Mesenchymal stem cell (in vitro differentiated cells and primary cell): Measurements from ENCODE around the gene TMEM200C. TPM values are rescaled to one million over a fixed set of nuclear protein-coding genes. Genes with fewer than 3 reads are reported as not detected.

Experiments
- DNase-seq: peaks from one replicate; pipeline ENCODE4 v3.0.0-alpha.2; 2013
- H2AFZ ChIP-seq: one replicate; pipeline ENCODE4 v1.6.1; 2013; ENCODE audit warnings: low read depth, mild to moderate bottlenecking, control low read depth, inconsistent platforms, low read length, moderate library complexity
- H2AK5ac ChIP-seq: 2 replicates; pipeline ENCODE4 v1.6.1; 2013; ENCODE audit warnings: low read length, moderate library complexity, mild to moderate bottlenecking, inconsistent platforms; ENCODE audit not compliant: severe bottlenecking
- H2BK120ac ChIP-seq: one replicate; pipeline ENCODE4 v1.6.1; 2013; ENCODE audit warnings: low read depth, mild to moderate bottlenecking, inconsistent platforms, low read length, moderate library complexity
- H2BK12ac ChIP-seq, 2 experiments: one replicate each; pipeline ENCODE4 v1.6.1; 2013; ENCODE audit warnings: inconsistent platforms in 2 of 2, low read length in 2 of 2, mild to moderate bottlenecking in 2 of 2, moderate library complexity in 2 of 2, control low read depth in 1 of 2
- H2BK15ac ChIP-seq: one replicate; pipeline ENCODE4 v1.6.1; 2013; ENCODE audit warnings: mild to moderate bottlenecking, low read depth, inconsistent platforms; ENCODE audit not compliant: poor library complexity, severe bottlenecking
- H2BK5ac ChIP-seq: 2 replicates; pipeline ENCODE4 v1.6.1; 2013; ENCODE audit warnings: low read depth, mild to moderate bottlenecking, low read length, control low read depth, inconsistent platforms; ENCODE audit not compliant: poor library complexity, severe bottlenecking
- H3K14ac ChIP-seq, 2 experiments: one replicate each; pipeline ENCODE4 v1.6.1; 2013; ENCODE audit warnings: inconsistent platforms in 2 of 2, low read length in 2 of 2, control low read depth in 1 of 2, mild to moderate bottlenecking in 1 of 2, moderate library complexity in 1 of 2
- H3K18ac ChIP-seq, 2 experiments: one replicate each; pipeline ENCODE4 v1.6.1; 2013; ENCODE audit warnings: inconsistent platforms in 2 of 2, low read length in 2 of 2, control low read depth in 1 of 2, low read depth in 1 of 2, mild to moderate bottlenecking in 1 of 2
- H3K23ac ChIP-seq, 2 experiments: one replicate each; pipeline ENCODE4 v1.6.1; 2013; ENCODE audit warnings: inconsistent platforms in 2 of 2, low read length in 2 of 2, mild to moderate bottlenecking in 2 of 2, moderate library complexity in 2 of 2, control low read depth in 1 of 2
- H3K27ac ChIP-seq: 2 replicates; pipeline ENCODE4 v1.5.1; 2013; ENCODE audit warnings: mild to moderate bottlenecking, moderate library complexity, low read length, control low read depth, inconsistent platforms; ENCODE audit not compliant: poor library complexity, severe bottlenecking
- H3K27me3 ChIP-seq, 2 experiments: 2 replicates each; pipeline versions ENCODE4 v1.6.1 to v1.7.0; 2013; ENCODE audit warnings: low read length in 2 of 2, mild to moderate bottlenecking in 2 of 2, moderate library complexity in 2 of 2, control low read depth in 1 of 2, inconsistent platforms in 1 of 2; ENCODE audit not compliant: control insufficient read depth in 1 of 2, insufficient read depth in 1 of 2
- H3K36me3 ChIP-seq, 2 experiments: 2 replicates each; pipeline versions ENCODE4 v1.6.1 to v1.7.0; 2013; ENCODE audit warnings: low read length in 2 of 2, control low read depth in 1 of 2, inconsistent platforms in 1 of 2, low read depth in 1 of 2, mild to moderate bottlenecking in 1 of 2; ENCODE audit not compliant: insufficient read depth in 2 of 2, control insufficient read depth in 1 of 2
- H3K4ac ChIP-seq, 2 experiments: one replicate each; pipeline ENCODE4 v1.6.1; 2013; ENCODE audit warnings: inconsistent platforms in 2 of 2, low read length in 2 of 2, mild to moderate bottlenecking in 2 of 2, moderate library complexity in 2 of 2, control low read depth in 1 of 2, low read depth in 1 of 2
- H3K4me1 ChIP-seq: 2 replicates; pipeline ENCODE4 v1.6.1; 2013; ENCODE audit warnings: low read depth, low read length, control low read depth; ENCODE audit not compliant: control insufficient read depth, insufficient read depth
- H3K4me2 ChIP-seq: 2 replicates; pipeline ENCODE4 v1.6.1; 2013; ENCODE audit warnings: low read length, mild to moderate bottlenecking, inconsistent platforms; ENCODE audit not compliant: poor library complexity, severe bottlenecking
- H3K4me3 ChIP-seq, 2 experiments: 2 replicates each; pipeline versions ENCODE4 v1.5.1 to v1.7.0; 2013; ENCODE audit warnings: low read length in 2 of 2, mild to moderate bottlenecking in 2 of 2, control low read depth in 1 of 2, low read depth in 1 of 2; ENCODE audit not compliant: insufficient read depth in 1 of 2
- H3K79me1 ChIP-seq: replicated peaks from 2 replicates; pipeline ENCODE4 v1.6.1; 2013; ENCODE audit warnings: mild to moderate bottlenecking, control low read depth, low read length, inconsistent platforms; ENCODE audit not compliant: poor library complexity, severe bottlenecking
- H3K9ac ChIP-seq: 2 replicates; pipeline ENCODE4 v1.7.0; 2013; ENCODE audit warnings: mild to moderate bottlenecking, low read length, moderate library complexity
- H3K9me3 ChIP-seq: 2 replicates; pipeline ENCODE4 v1.7.0; 2013; ENCODE audit warnings: mild to moderate bottlenecking, low read length; ENCODE audit not compliant: control insufficient read depth
- H4K8ac ChIP-seq: one replicate; pipeline ENCODE4 v1.6.1; 2013; ENCODE audit warnings: inconsistent platforms, mild to moderate bottlenecking, low read length, moderate library complexity
- H4K91ac ChIP-seq: one replicate; pipeline ENCODE4 v1.6.1; 2013; ENCODE audit warnings: mild to moderate bottlenecking, low read length, inconsistent platforms
- WGBS: methylation state at CpG from one replicate; pipeline ENCODE4 v1.1.7; 2013; ENCODE audit warnings: mixed read lengths; 5-methylcytosine and 5-hydroxymethylcytosine counted together
- small RNA-seq: library from polyadenylated mRNA; stranded (forward); fragments of <200 nt; extraction: miRNeasy Mini kit (QIAGEN cat#:217004); gene quantifications from one replicate; pipeline ENCODE3, GENCODE V24; 2013; ENCODE audit warnings: low read depth

The TMEM200C gene

DNA sequence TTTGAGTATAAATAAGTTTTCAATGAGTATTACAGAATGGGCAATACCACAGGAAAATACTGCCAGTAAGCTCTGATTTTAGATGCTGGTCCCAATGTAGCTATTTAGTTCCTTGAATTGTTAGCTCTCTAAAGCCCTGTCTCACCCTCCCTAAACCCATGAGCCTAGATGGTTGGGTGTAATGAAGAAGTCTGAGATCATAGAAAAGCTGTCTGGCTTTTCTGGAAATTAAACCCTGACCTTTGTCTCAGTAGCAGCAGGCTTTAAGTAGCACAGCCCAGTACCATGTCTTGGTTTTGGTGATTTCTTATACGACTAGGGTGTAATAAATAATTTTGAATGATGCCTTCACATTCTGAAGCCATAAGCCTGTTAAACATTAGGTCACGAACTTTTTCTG is 55.3 kb downstream of the TMEM200C start:
- Histone ChIP-seq H3K27ac (no peak overlapping the region), H3K18ac (no peak overlapping the region), H3K4me1 (no peaks in the 10 kb centered on the region), H3K36me3 (no peaks in the 10 kb centered on the region), H2AFZ (no peak overlapping the region), H4K8ac (no peak overlapping the region), H3K4ac (no peak overlapping the region), H2AK5ac (no peak overlapping the region), H4K91ac (no peak overlapping the region), H2BK15ac (no peak overlapping the region), H3K14ac (no peak overlapping the region), H2BK120ac (no peak overlapping the region), H3K9me3 (no peaks in the 10 kb centered on the region), H3K4me3 (no peak overlapping the region), H3K9ac (no peak overlapping the region), H3K23ac (no peak overlapping the region), H3K79me1 (no peaks in the 10 kb centered on the region), H3K27me3 (peaks cover 0 to 11% of the 10 kb centered on the region in 2 experiments), H2BK12ac (no peak overlapping the region), H2BK5ac (no peak overlapping the region), H3K4me2 (no peak overlapping the region)
- 56% methylated on average over 2 of the region's 2 CpGs for WGBS
- no peak for DNase-seq

DNA sequence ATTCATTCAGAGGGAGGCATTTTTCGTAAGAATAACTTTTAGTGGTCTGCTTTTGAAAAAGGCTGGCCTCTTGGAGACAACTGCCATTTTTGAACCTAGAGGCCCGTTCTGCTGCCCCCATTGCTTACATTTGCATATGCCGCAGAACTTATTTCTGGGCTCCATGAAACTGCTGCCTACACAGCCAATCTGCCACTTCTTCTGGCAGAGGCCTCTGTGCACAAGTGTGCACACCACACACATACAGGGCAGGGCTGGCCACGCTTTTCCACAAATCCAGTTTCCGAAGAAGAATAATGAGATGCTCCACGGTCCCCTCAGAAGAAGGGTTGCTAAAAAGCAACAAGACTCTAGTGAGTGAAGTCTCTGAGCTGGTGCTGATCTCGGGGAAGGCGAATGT is 56.2 kb downstream of the TMEM200C start:
- H3K79me1 ChIP-seq = no peaks in the 10 kb centered on the region
- H2BK5ac ChIP-seq = no peak overlapping the region
- no peaks in the 10 kb centered on the region for H3K9me3 ChIP-seq
- DNase-seq = no peak
- H3K4me3 ChIP-seq = no peak overlapping the region
- no peak overlapping the region for H2AFZ ChIP-seq
- H3K4me2 ChIP-seq = no peak overlapping the region
- H3K36me3 ChIP-seq = no peaks in the 10 kb centered on the region
- H2BK120ac ChIP-seq = no peak overlapping the region
- H4K8ac ChIP-seq = no peak overlapping the region
- H3K23ac ChIP-seq = no peak overlapping the region
- no peak overlapping the region for H2BK15ac ChIP-seq
- H3K27ac ChIP-seq = no peak overlapping the region
- H2AK5ac ChIP-seq = no peak overlapping the region
- H3K14ac ChIP-seq = no peak overlapping the region
- H3K4me1 ChIP-seq = no peaks in the 10 kb centered on the region
- WGBS = 79% methylated on average over 8 of the region's 8 CpGs
- H3K27me3 ChIP-seq = peaks cover 0 to 11% of the 10 kb centered on the region in 2 experiments
- no peak overlapping the region for H2BK12ac ChIP-seq
- no peak overlapping the region for H3K9ac ChIP-seq
- no peak overlapping the region for H3K4ac ChIP-seq
- no peak overlapping the region for H3K18ac ChIP-seq
- no peak overlapping the region for H4K91ac ChIP-seq

Small RNA genes within 50 kb of the gene (small RNA-seq; reads per million reads assigned to genes)
- not detected for gene MIR3976
